K562 (cell line): ENCODE measurements around the gene MYO10. TPM values are rescaled to one million over a fixed set of nuclear protein-coding genes. Genes with fewer than 3 reads are reported as not detected.

Experiments
- ATAC-seq: fragments of 200-7000 bp; cut with Tn5 transposase; 3 replicates; pipeline ENCODE4 v1.9.1; 2020; ENCODE audit warnings: moderate library complexity
- BruUV-seq: library from RNA; stranded (reverse); fragments of 400-500 nt; replicated peaks from 2 replicates; lab custom pipeline; 2021; lab: Mats Ljungman, UMichigan
- CTCF ChIA-PET: fragments of 300-600 bp; formaldehyde crosslinking; extraction: SDS; loops from one replicate; lab custom pipeline; 2021; ENCODE audit warnings: low intra/inter-chr PET ratio; lab: Yijun Ruan, JAX
- POLR2A ChIA-PET: fragments of 300-600, 350-650 bp; sonication (Branson Sonifier 250); formaldehyde crosslinking; extraction: SDS; loops from one replicate; lab custom pipeline; 2021; ENCODE audit warnings: antibody characterized with exemption, inconsistent platforms; lab: Yijun Ruan, JAX
- DNase-seq, 4 experiments: peaks; one replicate each; pipeline versions ENCODE4 v3.0.0 to v3.0.0-alpha.2; 2011 to 2018; ENCODE audit warnings: low spot score in 3 of 4, mixed read lengths in 3 of 4; ENCODE audit errors: extremely low read depth in 1 of 4
- FAIRE-seq: peaks from 2 replicates; lab custom pipeline; 2011; peaks lifted over from hg19 to GRCh38; lab: Jason Lieb, UNC
- H2AFZ ChIP-seq: 2 replicates; pipeline ENCODE4 v1.6.0; 2011; ENCODE audit warnings: low read depth, low read length, control low read depth, inconsistent platforms
- H3K27ac ChIP-seq: fragments of 200-600 bp; 3 replicates; pipeline ENCODE4 v1.8.0; 2011; ENCODE audit warnings: low read depth, mild to moderate bottlenecking, control low read depth, inconsistent platforms, low read length, moderate library complexity, mixed read lengths; ENCODE audit errors: extremely low read depth
- H3K27me3 ChIP-seq, 2 experiments: fragments of 300-600 bp in 1 of 2; 2 replicates in 1 of 2; 3 replicates in 1 of 2; pipeline versions ENCODE4 v1.6.0 to v1.8.0; 2011; ENCODE audit warnings: inconsistent platforms in 2 of 2, low read length in 2 of 2, mild to moderate bottlenecking in 1 of 2, mixed read lengths in 1 of 2, moderate library complexity in 1 of 2; ENCODE audit not compliant: control insufficient read depth in 2 of 2, insufficient read depth in 2 of 2
- H3K36me3 ChIP-seq: fragments of 300-600 bp; 3 replicates; pipeline ENCODE4 v1.8.0; 2011; ENCODE audit warnings: mild to moderate bottlenecking, low read length, inconsistent platforms; ENCODE audit not compliant: control insufficient read depth, insufficient read depth
- H3K4me1 ChIP-seq, 2 experiments: fragments of 200-600 bp in 1 of 2; replicated peaks in 1 of 2; 2 replicates in 1 of 2; 3 replicates in 1 of 2; pipeline versions ENCODE4 v1.5.1 to v1.8.0; 2011; ENCODE audit warnings: inconsistent platforms in 2 of 2, low read length in 2 of 2, mild to moderate bottlenecking in 1 of 2, mixed read lengths in 1 of 2, moderate library complexity in 1 of 2; ENCODE audit not compliant: control insufficient read depth in 2 of 2, insufficient read depth in 2 of 2
- H3K4me2 ChIP-seq: 2 replicates; pipeline ENCODE4 v1.6.1; 2011; ENCODE audit warnings: low read length, control low read depth, inconsistent platforms, mixed read lengths; ENCODE audit not compliant: insufficient read depth
- H3K4me3 ChIP-seq: fragments of 200-600 bp; sonication (generic), shearing (Covaris generic); 2 replicates; pipeline ENCODE4 v1.5.1; 2016; ENCODE audit warnings: control low read depth, inconsistent platforms
- H3K79me2 ChIP-seq: fragments of 200-600 bp; 3 replicates; pipeline ENCODE4 v1.8.0; 2011; ENCODE audit warnings: low read length, inconsistent platforms; ENCODE audit not compliant: control insufficient read depth, insufficient read depth
- H3K9ac ChIP-seq, 2 experiments: 2 replicates each; pipeline versions ENCODE4 v1.6.0 to v1.6.1; 2011; ENCODE audit warnings: low read depth in 2 of 2, low read length in 2 of 2, control low read depth in 1 of 2, inconsistent platforms in 1 of 2, mild to moderate bottlenecking in 1 of 2, mixed read lengths in 1 of 2; ENCODE audit not compliant: insufficient read depth in 1 of 2
- H3K9me1 ChIP-seq: one replicate; pipeline ENCODE4 v1.6.0; 2011; ENCODE audit warnings: inconsistent platforms, mild to moderate bottlenecking, low read length, moderate library complexity; ENCODE audit not compliant: control insufficient read depth, insufficient read depth
- H3K9me3 ChIP-seq: replicated peaks from 2 replicates; pipeline ENCODE4 v1.5.1; 2011; ENCODE audit warnings: low read depth, low read length, inconsistent platforms; ENCODE audit not compliant: control insufficient read depth, insufficient read depth
- H4K20me1 ChIP-seq: replicated peaks from 2 replicates; pipeline ENCODE4 v1.6.1; 2011; ENCODE audit warnings: low read length, inconsistent platforms, mixed read lengths; ENCODE audit not compliant: control insufficient read depth, insufficient read depth
- AFF4 ChIP-seq: sonication (generic); formaldehyde crosslinking; IDR thresholded peaks from 2 replicates; pipeline ENCODE4 v1.8.0; 2023; ENCODE audit warnings: mild to moderate bottlenecking, missing genetic modification reagents
- ARID1B ChIP-seq: fragments of 450-650 bp; IDR thresholded peaks from 2 replicates; pipeline ENCODE4 v1.6.1; 2016; ENCODE audit warnings: antibody characterized with exemption, mild to moderate bottlenecking, inconsistent platforms
- BACH1 ChIP-seq: fragments of 200-800 bp; sonication (Bioruptor generic); IDR thresholded peaks from 2 replicates; pipeline ENCODE4 v1.6.1; 2016; ENCODE audit warnings: missing genetic modification characterization, missing compliant biosample characterization
- HOXB6 ChIP-seq: fragments of 250-450 bp; sonication (Bioruptor Pico); IDR thresholded peaks from 2 replicates; pipeline ENCODE4 v1.5.1; 2022; ENCODE audit warnings: mild to moderate bottlenecking, borderline replicate concordance
- IRF1 ChIP-seq: sonication (generic); formaldehyde crosslinking; IDR thresholded peaks from 2 replicates; pipeline ENCODE4 v1.8.0; 2022; ENCODE audit warnings: missing genetic modification reagents, mild to moderate bottlenecking, borderline replicate concordance
- MTA2 ChIP-seq: fragments of 450-650 bp; IDR thresholded peaks from 2 replicates; pipeline ENCODE4 v1.6.1; 2016; ENCODE audit warnings: low read depth
- PHF20 ChIP-seq: fragments of 450-650 bp; IDR thresholded peaks from 2 replicates; pipeline ENCODE4 v1.6.1; 2018; ENCODE audit not compliant: partially characterized antibody
- TFE3 ChIP-seq: fragments of 450-650 bp; formaldehyde crosslinking; IDR thresholded peaks from 2 replicates; pipeline ENCODE4 v1.4.0; 2020; ENCODE audit warnings: mild to moderate bottlenecking, mixed read lengths
- TRIM25 ChIP-seq: fragments of 450-650 bp; IDR thresholded peaks from 2 replicates; pipeline ENCODE4 v1.7.0; 2016; ENCODE audit warnings: borderline replicate concordance
- ZNF224 ChIP-seq: sonication (generic); formaldehyde crosslinking; IDR thresholded peaks from 2 replicates; pipeline ENCODE4 v1.8.0; 2022; ENCODE audit warnings: mild to moderate bottlenecking, missing genetic modification reagents
- ZSCAN32 ChIP-seq: fragments of 450-650 bp; formaldehyde crosslinking; IDR thresholded peaks from 2 replicates; pipeline ENCODE4 v1.4.0; 2020; ENCODE audit warnings: mild to moderate bottlenecking, moderate library complexity
- WGBS: fragments of 100-300 bp; shearing (Covaris generic); methylation state at CpG from one replicate; pipeline ENCODE4 v1.1.6; 2016; ENCODE audit warnings: low coverage, mixed read lengths; ENCODE audit not compliant: insufficient coverage; ENCODE audit errors: missing lambda C conversion rate; 5-methylcytosine and 5-hydroxymethylcytosine counted together
- in situ Hi-C: fragments of 300-500 bp; cut with MboI; formaldehyde crosslinking; loops from 4 replicates; pipeline ENCODE4 v1.15.0; 2018; ENCODE audit warnings: inconsistent platforms, mixed read lengths
- intact Hi-C: fragments of 100-400 bp; cut with micrococcal nuclease; formaldehyde crosslinking; loops from 2 replicates; pipeline ENCODE4 v1.14.2; 2022
- polyA plus RNA-seq, 8 experiments: library from polyadenylated mRNA; depleted of rRNA in 4 of 8; stranded (reverse) in 5 of 8; unstranded in 3 of 8; fragments of >200 nt; fragmentation: Nextera tagmentation in 2 of 8; fragmentation: Illumina TruSeq in 1 of 8; extraction: Ambion mirVana in 2 of 8; extraction: Trizol in 1 of 8; gene quantifications; 2 replicates each; pipeline versions ENCODE4 v1.2.1 to v1.2.3, GENCODE V29; 2011 to 2014; ENCODE audit warnings: inconsistent platforms in 1 of 8, missing spikeins in 1 of 8
- total RNA-seq, 7 experiments: library from RNA; depleted of rRNA in 6 of 7; stranded (reverse); fragments of >200 nt in 6 of 7; fragmentation: Illumina TruSeq in 2 of 7; extraction: Trizol in 2 of 7; gene quantifications; 2 replicates each; pipeline versions ENCODE4 v1.2.1 to v1.2.3, GENCODE V29; 2011 to 2021; ENCODE audit warnings: low replicate concordance in 1 of 7

MYO10 gene
- total and polyA plus RNA-seq, 9 of the 15 experiments (the other 6 are each of a cell fraction or from before 2014, with no cell fraction given), result 0.04 to 0.24 TPM; not detected in 7

GRCh38 chr5:16685069-16685468 is 251.0 kb downstream of the MYO10 start:
- H3K36me3 ChIP-seq, result no peaks in the 10 kb centered on the region
- no peak overlapping the region for H3K4me3 ChIP-seq
- intact Hi-C loops (no loop called here), in situ Hi-C loops (no loop called here)
- H3K9ac ChIP-seq, result no peak overlapping the region
- CTCF ChIA-PET, result no interaction called here
- no peak overlapping the region for H3K4me2 ChIP-seq
- 3% methylated on average over 4 of the region's 4 CpGs for WGBS
- no peaks in the 10 kb centered on the region for H3K9me3 ChIP-seq
- H4K20me1 ChIP-seq, result no peaks in the 10 kb centered on the region
- no peak overlapping the region for H3K27ac ChIP-seq
- no peaks in the 10 kb centered on the region for H3K79me2 ChIP-seq
- H3K4me1 ChIP-seq, result no peaks in the 10 kb centered on the region
- no peaks in the 10 kb centered on the region for H3K9me1 ChIP-seq
- TF ChIP-seq IRF1 (CRISPR knock-in tag) (no peak), HOXB6 (CRISPR knock-in tag) (no peak), PHF20 (no peak), AFF4 (CRISPR knock-in tag) (no peak), BACH1 (tag) (no peak), ZSCAN32 (CRISPR knock-in tag) (no peak), ZNF224 (CRISPR knock-in tag) (no peak), MTA2 (no peak), TFE3 (CRISPR knock-in tag) (no peak), TRIM25 (no peak), ARID1B (no peak)
- ATAC-seq (no peak), DNase-seq (no peak), FAIRE-seq (no peak)
- H2AFZ ChIP-seq, result no peak overlapping the region
- POLR2A ChIA-PET, result no interaction called here
- no TSS peak for BruUV-seq
- peaks cover 4 to 12% of the 10 kb centered on the region in 2 experiments; a peak in 3 of 5 replicates for H3K27me3 ChIP-seq
